GM21528 (cell line): ENCODE data around the gene NOL4L.

Experiments used
- ATAC-seq: cut with Tn5 transposase; IDR thresholded peaks from one replicate; pipeline ENCODE4 v1.9.1; 2021; ENCODE audit warnings: mild to moderate bottlenecking, moderate library complexity; ENCODE audit not compliant: unreplicated experiment, low FRiP score

NOL4L gene

DNA sequence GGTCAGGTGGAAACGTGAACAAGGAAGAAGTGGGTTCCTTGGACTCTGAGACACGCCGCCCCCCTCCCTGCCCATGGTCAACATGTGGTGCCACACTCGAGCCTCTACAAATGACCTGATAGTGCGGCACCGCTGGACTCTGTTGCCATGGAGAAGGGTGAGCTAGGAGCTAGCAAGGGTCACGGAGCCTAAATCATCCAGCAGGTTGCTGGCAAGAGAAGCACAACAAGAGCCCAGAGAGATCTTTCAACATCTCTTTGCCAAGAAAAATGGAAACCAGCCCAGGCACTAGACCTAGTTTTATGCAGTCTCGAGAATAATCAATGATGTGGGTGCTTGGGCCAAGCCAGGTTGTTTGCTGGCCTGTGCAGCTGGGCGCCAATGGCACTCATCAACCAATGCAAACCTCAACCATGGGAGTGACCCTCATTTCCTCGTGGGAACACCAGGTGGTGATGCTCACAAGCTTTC, 69.5 kb downstream of the NOL4L start:
- ATAC-seq = no peak

DNA sequence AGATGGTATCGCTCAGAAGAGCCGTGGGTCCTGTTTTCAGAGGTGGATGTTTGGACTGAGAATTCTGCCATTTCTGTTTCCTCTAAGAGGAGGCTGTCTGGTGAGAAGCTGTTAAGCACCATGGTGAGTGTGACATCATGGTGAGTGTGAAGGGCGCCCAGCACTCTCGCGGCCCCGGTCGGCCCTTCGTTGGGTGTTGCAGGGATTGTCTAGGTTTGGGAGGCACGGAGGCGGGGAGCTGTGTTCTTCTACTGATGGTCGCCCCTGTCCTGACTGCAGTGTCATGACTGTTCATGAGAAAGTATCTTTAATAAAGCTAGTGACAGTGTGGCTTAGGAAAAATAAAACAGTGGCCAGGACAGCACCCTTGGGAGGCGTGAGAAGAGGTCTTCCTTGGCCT, 70.4 kb downstream of the NOL4L start:
- ATAC-seq = no peak

DNA sequence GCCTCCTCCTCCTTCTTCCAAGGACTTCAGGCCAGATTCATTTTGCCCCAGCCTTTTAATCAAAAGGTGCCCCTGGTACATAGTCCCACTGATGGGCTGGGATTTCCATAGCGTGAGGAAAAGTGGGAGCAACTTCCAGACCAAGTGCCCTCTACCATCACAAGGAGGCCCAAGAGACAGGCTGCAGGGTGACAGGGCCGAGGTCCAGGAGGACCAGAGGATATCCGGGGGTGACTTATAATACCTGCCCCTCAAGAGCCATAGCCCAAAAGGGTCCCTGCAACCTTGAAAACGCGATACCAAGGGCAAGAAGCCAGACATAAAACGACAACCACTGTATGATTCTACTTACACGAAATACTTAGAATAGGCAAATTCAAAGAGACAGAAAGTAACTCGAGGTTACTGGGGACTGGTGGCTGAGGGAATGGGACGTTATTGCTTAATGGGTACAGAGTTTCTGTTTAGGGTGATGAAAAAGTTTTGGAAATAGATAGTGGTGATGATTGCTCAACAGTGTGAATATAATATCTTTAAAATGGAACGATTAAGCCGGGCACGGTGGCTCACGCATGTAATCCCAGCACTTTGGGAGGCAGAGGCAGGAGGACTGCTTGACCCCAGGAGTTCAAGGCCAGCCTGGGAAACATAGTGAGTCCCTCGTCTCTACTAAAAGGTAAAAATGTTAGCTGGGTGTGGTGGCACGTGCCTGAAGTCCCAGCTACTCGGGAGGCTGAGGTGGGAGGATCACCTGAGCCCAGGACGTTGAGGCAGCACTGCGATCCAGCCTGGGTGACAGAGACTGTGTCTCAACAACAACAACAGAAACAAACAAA, 71.9 kb downstream of the NOL4L start:
- ATAC-seq = no peak

DNA sequence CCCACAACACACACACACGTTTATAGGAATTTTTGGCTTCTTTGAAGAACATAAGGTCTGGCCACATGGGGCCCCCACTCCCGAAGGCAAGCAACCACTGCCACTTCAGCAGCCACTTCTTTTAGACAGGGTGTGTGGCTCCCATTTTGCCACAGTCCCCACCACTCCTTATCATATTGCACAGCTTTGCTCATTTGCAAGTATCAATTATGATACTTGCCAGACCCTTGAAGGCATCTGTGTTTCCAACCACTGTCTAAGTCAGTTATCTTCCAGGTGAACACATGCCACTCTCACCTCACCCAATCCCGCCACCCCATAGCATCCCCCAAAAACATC, 73.1 kb downstream of the NOL4L start:
- ATAC-seq = no peak

DNA sequence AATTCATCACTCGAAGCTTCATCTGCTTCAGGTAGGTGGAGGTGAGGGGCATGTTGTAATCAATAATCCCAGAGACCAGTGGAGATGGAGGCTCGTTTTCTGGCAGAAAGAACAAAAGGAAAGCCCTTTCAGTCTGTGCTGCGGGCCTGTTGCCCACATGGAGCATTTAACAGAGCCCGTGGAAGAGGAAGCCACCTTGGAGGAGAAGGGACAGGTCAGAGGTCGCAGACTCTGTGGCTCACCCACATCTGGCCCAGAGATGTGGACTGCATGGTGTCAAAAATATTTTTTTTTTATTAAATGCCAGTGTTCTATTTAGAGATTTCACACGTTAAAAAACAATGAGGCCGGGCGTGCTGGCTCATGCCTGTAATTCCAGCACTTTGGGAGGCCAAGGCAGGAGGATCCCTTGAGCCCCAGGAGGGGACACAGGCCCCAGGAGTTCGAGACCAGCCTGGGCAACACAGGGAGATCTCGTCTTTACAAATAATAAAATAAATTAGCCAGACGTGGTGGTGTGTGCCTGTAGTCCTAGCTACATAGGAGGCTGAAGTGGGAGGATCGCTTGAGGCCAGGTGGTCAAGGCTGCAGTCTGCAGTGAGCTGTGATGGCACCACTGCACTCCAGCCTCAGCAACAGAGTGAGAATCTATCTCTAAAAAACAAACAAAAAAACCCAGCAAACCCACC, 73.6 kb downstream of the NOL4L start:
- no peak for ATAC-seq

DNA sequence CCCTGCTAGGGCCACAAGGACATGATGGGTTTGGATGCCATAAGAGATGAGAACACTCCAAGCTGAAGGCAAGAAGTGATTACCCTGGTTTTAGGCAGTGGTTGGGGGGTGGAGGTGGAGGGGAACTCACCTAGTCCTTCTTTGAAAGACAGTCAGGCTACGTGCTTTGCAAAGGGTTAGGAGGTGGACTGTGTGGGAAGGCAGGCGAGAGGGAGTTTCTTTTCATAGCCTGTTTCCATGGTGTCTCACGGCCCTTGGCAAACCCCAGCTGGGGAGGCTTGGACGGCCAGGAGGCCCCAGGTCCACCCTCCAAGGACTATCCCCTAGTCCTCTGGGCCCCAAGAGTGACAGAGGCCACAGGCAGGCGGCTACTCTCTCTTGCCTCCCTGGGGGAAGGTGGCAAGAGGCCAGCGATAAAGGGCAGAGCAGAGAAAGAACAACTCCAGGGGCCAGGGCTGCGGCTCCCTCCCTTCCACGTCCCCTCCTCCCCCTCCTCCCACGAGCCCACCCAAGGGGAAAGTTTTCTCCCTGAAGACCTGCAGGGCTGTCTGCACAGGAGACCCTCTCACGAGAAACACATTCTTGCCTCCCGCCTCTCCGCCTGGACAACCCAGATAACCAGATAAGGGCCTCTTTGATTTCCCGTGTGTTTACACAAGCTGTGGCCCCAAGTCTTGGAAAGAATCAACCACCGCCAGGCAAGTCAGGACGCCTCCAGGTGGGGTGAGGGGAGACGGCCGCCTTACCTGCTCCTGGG, 74.4 kb downstream of the NOL4L start:
- no peak for ATAC-seq

DNA sequence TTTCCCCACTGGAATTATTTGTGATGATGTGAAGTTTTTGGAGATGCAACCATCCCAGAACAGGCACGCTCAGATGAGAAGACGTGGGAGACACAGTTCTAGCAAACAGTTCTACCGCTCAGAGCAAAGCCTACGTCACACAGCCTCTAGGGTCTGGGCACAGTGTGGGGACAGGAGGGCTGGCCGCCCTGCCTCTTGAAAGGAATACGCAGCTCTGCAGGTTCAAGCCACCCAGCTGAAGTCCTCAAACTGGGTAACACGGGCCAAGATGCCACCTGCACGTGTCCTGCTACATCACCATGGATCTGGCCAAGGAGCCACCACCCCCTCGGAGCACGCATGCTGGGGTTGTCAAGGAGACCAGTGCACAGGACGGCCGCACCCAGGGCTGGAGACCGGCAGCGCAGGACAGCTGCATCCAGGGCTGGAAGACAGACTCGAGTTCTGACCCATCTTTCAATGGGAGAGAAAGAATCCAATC, 75.0 kb downstream of the NOL4L start:
- ATAC-seq = no peak

DNA sequence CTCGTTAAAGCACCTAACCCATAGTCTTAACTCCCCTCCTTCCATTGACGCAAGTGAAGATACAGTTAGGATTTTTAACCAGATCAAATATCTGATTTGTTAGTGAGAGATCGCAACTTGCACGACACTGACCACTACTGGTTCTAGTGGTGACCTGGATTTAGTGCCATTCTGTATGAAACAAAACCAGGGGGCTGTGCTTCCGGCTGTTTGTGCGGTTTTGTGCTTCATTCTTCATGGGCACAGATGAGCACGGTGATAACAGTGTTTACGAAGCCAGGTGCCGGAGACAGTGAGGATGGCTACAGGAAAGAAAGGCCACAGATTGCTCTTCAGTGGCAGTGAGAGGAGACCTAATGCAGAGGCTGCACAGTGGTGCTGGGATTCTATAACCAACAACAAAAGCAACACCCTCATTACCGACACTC, 75.5 kb downstream of the NOL4L start:
- no peak for ATAC-seq

DNA sequence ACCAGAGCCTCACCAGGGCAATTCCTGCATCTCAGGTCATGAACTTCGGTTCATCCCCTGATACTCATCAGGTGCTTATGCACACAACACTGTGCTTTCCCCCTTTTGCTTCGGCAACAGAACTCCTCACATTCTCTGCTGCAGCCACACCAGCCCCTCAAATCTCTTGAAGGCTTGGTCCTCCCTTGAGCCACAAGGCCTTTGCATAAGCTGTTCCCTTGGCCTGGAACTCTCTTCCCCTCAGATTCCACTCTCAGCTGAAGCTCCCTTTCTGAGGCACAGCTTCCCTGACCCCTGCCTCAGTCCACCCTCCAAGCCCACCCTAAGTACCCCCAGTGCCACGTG, 76.4 kb downstream of the NOL4L start:
- no peak for ATAC-seq

DNA sequence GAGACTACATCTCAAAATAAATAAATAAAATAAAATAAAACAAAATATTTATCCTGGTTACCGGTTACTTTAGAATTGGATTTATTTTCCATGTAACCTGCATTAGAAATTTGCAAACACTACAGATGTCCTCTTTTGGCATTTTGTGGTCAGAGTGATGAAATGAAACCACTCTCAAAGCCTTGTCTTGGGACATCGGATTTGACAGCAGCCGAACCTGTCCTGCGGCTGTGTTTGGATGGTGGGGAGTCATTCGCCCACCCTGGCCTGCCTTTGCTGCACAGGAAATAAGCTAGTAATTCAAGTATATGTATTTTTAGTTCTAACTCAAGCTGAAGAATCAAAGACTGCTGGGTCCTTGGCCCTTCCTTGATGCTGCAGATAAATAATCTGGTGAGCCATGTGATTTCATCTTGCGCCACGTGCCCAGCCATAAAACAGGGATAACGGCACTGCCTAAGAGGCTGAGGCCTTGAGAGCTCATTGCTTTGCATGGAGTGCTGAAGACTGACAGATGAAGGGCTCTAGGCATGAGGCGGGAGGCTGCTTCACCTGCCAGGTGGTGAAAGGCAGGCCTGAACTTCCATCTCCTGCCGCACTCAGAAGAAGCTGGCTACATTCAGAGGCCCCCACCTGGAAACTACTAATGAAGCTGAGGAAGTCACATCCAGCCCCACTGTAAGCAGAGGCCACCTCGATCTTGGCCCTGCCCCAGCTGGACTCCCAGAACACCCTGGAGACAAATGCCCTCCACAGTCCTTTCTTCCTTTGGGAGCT, 76.9 kb downstream of the NOL4L start:
- ATAC-seq = no peak

DNA sequence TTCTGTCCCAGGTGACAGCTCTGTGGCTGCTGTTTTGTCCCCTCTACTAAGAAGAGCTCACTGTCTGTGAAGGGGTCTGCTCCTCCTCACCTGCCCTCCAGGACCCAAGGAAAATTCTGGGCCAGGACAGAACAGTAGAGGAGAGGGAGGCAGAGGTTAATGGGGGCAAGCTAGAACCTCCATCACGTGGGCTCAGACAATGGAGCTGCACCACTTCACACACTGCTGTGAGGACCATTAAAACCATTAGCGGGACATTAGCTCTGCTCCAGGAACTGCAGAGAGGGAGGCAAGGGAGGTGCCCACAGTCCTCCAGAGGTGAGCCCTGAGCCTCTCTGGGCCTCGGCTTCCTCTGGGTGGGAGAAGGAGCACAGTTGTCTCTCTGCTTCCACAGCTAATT, 78.4 kb downstream of the NOL4L start:
- ATAC-seq = no peak

DNA sequence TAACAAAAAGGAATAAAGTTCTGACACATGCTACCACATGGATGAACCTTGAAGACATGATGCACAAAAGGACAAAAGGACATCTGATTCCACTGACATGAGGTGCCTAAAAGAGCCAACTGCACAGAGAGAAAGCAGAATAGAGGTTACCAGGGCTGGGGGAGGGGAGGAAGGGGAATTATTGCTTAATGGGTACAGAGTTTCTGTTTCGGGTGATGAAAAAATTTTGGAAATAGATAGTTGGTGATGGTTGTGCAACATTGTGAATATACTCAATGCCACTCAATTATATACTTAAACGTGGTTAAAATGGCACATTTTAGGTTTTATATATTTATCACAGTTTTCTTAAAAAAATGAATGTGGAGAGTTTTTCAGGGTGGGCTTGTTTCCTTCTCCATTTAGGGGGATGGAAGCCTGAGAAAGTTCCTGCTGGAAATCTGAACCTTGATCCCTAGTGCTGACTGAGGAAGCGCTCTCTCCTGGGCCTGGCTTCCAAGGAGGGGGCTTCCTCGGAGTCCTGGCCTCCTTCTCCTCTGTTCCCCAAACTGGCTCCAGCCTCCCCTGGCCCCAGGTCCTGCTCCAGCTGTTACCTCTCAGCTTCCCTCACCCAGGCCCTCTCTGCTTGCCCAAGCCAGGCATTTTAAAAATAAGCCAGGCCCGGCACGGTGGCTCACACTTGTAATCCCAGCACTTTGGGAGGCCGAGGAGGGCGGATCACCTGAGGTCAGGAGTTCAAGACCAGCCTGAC, 79.2 kb downstream of the NOL4L start:
- no peak for ATAC-seq

DNA sequence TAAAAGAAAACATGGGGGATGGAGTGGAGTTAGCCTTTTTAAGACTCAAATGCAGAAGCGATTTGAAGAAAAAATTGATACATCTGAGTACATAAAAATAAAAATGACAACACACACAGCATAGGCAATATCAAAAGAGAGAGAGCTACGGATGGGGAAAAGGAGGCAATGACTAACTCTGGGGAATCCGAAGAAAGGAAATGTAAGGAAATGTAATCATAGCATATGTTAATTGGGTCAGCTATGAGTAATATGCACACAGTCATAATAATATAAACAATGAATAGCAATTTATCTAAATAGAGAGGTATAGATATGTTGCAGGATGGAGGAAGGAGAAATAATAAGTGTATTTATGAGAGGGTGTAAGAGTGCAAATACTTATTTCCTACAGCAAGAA, 83.4 kb downstream of the NOL4L start:
- ATAC-seq = no peak

DNA sequence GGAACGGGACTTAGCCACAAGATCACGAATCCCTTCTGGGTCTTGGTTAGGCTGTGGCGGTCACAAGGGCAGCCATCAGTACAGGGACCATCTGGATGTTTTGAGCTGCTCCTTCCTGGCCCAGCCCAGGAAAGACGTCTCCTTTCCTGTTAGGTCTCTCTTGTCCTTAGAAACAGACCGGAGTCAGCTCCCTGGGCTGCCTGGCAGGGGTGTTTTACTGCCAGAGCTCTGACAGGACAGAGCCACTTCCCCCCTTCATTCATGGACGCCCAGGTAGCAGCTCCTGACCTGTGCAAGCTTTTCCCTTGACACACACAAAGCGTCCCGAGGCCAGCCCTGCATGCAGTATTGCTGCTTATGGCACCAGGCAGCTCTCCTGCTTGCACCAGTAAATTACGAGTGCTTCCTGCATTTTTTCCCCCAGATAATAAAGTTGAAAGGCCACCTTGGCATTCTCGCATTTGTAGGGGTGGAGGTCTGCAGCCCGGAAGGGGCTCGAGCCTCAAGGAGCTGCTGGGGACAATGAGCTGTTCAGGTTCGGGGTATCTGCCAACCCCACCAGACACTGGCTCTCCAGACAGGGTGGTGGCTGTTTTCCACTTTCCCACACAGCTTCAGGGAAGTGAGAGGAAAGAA, 87.4 kb downstream of the NOL4L start:
- ATAC-seq = no peak

DNA sequence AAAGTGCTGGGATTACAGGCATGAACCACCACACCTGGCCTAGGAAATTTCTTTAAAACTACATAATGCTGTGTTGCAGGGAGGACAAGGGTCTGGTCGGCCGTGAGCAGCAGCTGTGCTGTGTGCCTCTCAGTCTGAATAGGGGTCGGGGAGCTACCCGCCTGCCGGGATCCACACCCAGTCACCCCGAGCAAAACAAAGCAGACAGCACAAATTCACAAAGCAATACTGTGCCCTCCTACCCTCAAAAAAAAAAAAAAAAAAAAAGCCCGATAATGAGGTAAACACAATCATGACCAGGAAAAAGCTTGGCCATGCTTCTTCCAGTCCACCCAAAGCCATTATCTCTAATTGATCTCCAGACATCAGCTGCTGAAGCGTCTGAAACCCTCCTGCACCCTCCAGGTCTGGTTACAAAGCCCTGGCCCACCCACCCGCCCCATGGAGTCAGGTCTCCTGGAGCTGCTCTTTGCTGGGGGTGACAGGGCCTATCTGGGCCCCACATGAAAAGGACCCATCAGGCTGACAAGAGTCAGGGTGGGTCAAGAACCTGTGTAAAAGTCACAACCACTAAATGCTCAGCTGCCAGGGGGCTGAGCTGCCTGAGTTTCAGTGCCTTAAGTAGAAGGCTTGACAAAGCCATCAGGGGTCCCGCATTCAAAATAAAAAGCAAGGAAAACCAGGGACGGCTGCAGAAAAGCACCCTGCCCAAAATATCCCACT, 88.2 kb downstream of the NOL4L start:
- ATAC-seq = no peak

DNA sequence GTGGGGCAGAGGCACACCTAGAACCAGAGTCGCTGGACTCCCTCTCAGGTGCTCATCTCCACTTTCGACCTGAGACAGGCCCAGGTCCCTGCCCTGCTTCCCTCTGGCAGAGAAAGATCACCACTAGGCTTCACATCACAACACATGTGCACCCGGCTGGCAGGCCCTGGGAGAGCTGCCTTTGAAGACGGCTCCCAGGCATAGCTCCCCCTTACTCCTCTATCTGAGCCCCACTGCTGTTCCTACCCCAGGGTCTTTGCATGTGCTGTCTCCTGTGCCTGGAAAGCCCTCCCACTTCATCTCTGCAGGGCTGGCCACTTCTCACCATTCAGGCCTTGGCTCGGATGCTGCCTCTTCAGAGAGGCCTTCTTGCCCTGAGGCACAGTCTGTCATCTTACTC, 89.2 kb downstream of the NOL4L start:
- no peak for ATAC-seq

DNA sequence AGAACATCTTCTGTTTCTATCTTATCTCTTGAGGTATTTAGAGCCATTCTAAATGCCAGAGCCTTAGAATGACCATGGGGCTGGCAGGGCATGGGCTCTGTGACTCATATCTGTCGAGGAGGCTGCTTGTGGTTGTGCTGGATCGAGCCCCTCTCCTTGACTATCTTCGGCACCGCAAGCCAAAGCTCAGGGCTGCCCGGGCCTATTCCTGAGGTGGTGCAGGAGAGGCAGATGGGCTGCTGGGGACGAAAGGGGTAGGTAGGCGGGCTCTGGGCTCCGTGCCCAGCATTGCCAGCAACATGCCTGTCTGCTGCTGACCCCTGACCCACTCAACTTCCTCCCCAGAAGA, 89.9 kb downstream of the NOL4L start:
- no peak for ATAC-seq

DNA sequence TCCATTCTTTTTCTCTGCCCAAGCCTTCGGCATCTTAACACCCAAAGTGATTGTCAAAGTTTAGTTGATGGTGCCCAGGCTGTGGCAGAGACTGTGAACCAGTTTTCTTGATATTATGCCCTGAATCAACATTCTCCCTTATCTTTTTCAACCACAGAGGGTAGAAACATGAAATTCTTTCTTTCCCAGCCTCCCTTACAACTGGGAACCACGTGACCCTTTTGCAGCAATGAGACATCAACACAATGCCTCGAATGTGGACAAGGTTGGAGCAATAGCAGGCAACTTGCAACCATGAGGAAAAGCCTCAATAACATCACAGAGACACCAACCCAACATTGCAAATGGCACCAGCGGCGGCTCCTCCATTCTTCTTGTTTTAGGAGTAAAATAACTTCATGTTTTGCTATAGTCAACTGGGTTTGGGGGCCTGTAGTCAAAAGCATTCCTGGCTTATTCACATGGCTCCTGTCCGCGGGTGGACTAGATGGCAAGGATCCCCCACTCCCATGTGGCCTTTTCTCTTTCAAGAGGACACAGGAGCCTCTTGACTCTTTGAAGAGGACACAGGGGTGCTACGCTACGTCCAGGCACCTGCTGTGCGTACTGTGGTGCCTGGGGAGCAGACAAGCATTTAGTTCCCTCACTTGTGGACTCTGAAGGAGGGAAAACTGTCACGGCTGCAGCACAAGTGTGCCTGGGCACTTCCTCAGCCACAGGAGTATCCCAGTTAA, 90.5 kb downstream of the NOL4L start:
- ATAC-seq = no peak
